ENCODE data around the gene RCAN1.
A peak's percentile ranks its signal among the peaks of the same experiment; 100 is the strongest.

RCAN1 gene

GRCh38 chr21:34614628-34615486, at the start of gene RCAN1:
RCAN1 (minus strand) TSS chr21:34615113; CDS start chr21:34615011, 102 bp downstream.
- peak; percentile 98 for DNase-seq

- DNase-seq: no peak
Observed at GRCh38 chr21:34661848-34662247, 46.9 kb upstream of the RCAN1 start.

GRCh38 chr21:34653522-34653921, 38.6 kb upstream of the RCAN1 start:
- no peak for DNase-seq

GRCh38 chr21:34651642-34652041, 36.7 kb upstream of the RCAN1 start:
- no peak for DNase-seq

GRCh38 chr21:34650861-34651431, 36.0 kb upstream of the RCAN1 start:
- DNase-seq: no peak

- DNase-seq: no peak
Observed at GRCh38 chr21:34649400-34649799, 34.5 kb upstream of the RCAN1 start.

- no peak for DNase-seq
Observed at GRCh38 chr21:34648739-34649297, 33.9 kb upstream of the RCAN1 start.

- DNase-seq: no peak
Observed at GRCh38 chr21:34647555-34647954, 32.6 kb upstream of the RCAN1 start.

GRCh38 chr21:34644825-34645224, 29.9 kb upstream of the RCAN1 start:
- DNase-seq: no peak

- DNase-seq: no peak
Observed at GRCh38 chr21:34642211-34643075, 27.5 kb upstream of the RCAN1 start.

GRCh38 chr21:34640858-34641257, 25.9 kb upstream of the RCAN1 start:
- no peak for DNase-seq

GRCh38 chr21:34639882-34640788, 25.2 kb upstream of the RCAN1 start:
- DNase-seq: no peak

GRCh38 chr21:34639250-34639649, 24.3 kb upstream of the RCAN1 start:
- DNase-seq: no peak

- no peak for DNase-seq
Observed at GRCh38 chr21:34636961-34637360, 22.0 kb upstream of the RCAN1 start.

- no peak for DNase-seq
Observed at GRCh38 chr21:34635307-34635706, 20.4 kb upstream of the RCAN1 start.

- no peak for DNase-seq
Observed at GRCh38 chr21:34632498-34632897, 17.6 kb upstream of the RCAN1 start.

- peak; percentile 76 for DNase-seq
Observed at GRCh38 chr21:34630536-34631143, 15.7 kb upstream of the RCAN1 start.

- no peak for DNase-seq
Observed at GRCh38 chr21:34626131-34626530, 11.2 kb upstream of the RCAN1 start.

- no peak for DNase-seq
Observed at GRCh38 chr21:34625030-34625593, 10.2 kb upstream of the RCAN1 start.

- DNase-seq: no peak
Observed at GRCh38 chr21:34623516-34623915, 8.6 kb upstream of the RCAN1 start.
